Activated T-cell treated with anti-CD3 and anti-CD28 coated beads, Interleukin-2, amount 50 U/mL, for 24 hours (primary cell): ENCODE data around the gene LAGE3.
A peak's percentile ranks its signal among the peaks of the same experiment; 100 is the strongest.

ENCODE experiments used
- DNase-seq: peaks from one replicate; pipeline ENCODE4 v3.0.0-alpha.2; 2020
- H3K27ac Mint-ChIP-seq: 2 replicates; pipeline ENCODE4 v1.8.0; 2020; ENCODE audit warnings: mild to moderate bottlenecking, mixed read lengths
- H3K27me3 Mint-ChIP-seq: 2 replicates; pipeline ENCODE4 v1.8.0; 2020; ENCODE audit warnings: mixed read lengths
- H3K36me3 Mint-ChIP-seq: 2 replicates; pipeline ENCODE4 v1.8.0; 2020; ENCODE audit warnings: low read depth, mixed read lengths
- H3K4me1 Mint-ChIP-seq: 2 replicates; pipeline ENCODE4 v1.8.0; 2020; ENCODE audit warnings: low read depth, mixed read lengths
- H3K4me3 Mint-ChIP-seq: 2 replicates; pipeline ENCODE4 v1.8.0; 2020; ENCODE audit warnings: mild to moderate bottlenecking, moderate library complexity, mixed read lengths
- H3K9me3 Mint-ChIP-seq: 2 replicates; pipeline ENCODE4 v1.8.0; 2020; ENCODE audit warnings: mixed read lengths

LAGE3 gene

GRCh38 chrX:154443479-154443910, 35.6 kb downstream of the LAGE3 start:
- no peak for DNase-seq
- H3K36me3 Mint-ChIP-seq = peaks cover 63% of the 10 kb centered on the region
- peak overlapping the region; percentile 63 for H3K27ac Mint-ChIP-seq
- peaks cover 26% of the 10 kb centered on the region for H3K4me1 Mint-ChIP-seq
- H3K4me3 Mint-ChIP-seq = peak overlapping the region; percentile 67
- H3K9me3 Mint-ChIP-seq = no peaks in the 10 kb centered on the region
- H3K27me3 Mint-ChIP-seq = peaks cover 5% of the 10 kb centered on the region

- DNase-seq = no peak
- no peak overlapping the region for H3K27ac Mint-ChIP-seq
- H3K4me3 Mint-ChIP-seq = no peak overlapping the region
- H3K4me1 Mint-ChIP-seq = peaks cover 31% of the 10 kb centered on the region
- peaks cover 65% of the 10 kb centered on the region for H3K36me3 Mint-ChIP-seq
- H3K27me3 Mint-ChIP-seq = peaks cover 3% of the 10 kb centered on the region
- no peaks in the 10 kb centered on the region for H3K9me3 Mint-ChIP-seq
These were observed 36.9 kb downstream of the LAGE3 start for GRCh38 chrX:154441984-154442707.

- Mint-ChIP-seq H3K27me3 (peaks cover 3% of the 10 kb centered on the region), H3K4me1 (peaks cover 31% of the 10 kb centered on the region), H3K27ac (no peak overlapping the region), H3K4me3 (no peak overlapping the region), H3K36me3 (peaks cover 60% of the 10 kb centered on the region), H3K9me3 (no peaks in the 10 kb centered on the region)
- no peak for DNase-seq
These were observed 37.5 kb downstream of the LAGE3 start for GRCh38 chrX:154441564-154441963.

- H3K27me3 Mint-ChIP-seq = peaks cover 3% of the 10 kb centered on the region
- H3K4me3 Mint-ChIP-seq = no peak overlapping the region
- peaks cover 33% of the 10 kb centered on the region for H3K4me1 Mint-ChIP-seq
- H3K9me3 Mint-ChIP-seq = no peaks in the 10 kb centered on the region
- peaks cover 60% of the 10 kb centered on the region for H3K36me3 Mint-ChIP-seq
- DNase-seq = no peak
- H3K27ac Mint-ChIP-seq = peak overlapping the region; percentile 40
These were observed 38.3 kb downstream of the LAGE3 start for GRCh38 chrX:154440623-154441357.

DNA sequence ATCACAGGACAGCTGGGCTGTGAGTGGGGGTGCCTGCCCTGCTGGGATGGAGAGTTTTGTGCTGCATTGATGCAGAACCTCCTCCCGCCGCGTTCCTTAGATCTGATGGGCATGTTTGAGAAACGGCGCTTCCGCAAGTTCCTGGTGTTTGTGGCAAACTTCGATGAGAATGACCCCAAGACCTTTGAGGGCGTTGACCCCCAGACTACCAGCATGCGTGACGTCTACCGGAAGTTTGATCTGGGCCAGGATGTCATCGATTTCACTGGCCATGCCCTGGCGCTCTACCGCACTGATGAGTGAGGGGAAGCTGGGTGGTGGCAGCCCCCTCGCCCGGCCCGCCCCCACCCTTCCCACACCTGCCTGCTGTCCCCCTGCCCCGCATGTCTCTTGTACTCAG, 39.2 kb downstream of the LAGE3 start:
- Mint-ChIP-seq H3K4me1 (peaks cover 33% of the 10 kb centered on the region), H3K4me3 (no peak overlapping the region), H3K27ac (no peak overlapping the region), H3K36me3 (peaks cover 70% of the 10 kb centered on the region), H3K27me3 (peaks cover 3% of the 10 kb centered on the region), H3K9me3 (no peaks in the 10 kb centered on the region)
- no peak for DNase-seq

DNA sequence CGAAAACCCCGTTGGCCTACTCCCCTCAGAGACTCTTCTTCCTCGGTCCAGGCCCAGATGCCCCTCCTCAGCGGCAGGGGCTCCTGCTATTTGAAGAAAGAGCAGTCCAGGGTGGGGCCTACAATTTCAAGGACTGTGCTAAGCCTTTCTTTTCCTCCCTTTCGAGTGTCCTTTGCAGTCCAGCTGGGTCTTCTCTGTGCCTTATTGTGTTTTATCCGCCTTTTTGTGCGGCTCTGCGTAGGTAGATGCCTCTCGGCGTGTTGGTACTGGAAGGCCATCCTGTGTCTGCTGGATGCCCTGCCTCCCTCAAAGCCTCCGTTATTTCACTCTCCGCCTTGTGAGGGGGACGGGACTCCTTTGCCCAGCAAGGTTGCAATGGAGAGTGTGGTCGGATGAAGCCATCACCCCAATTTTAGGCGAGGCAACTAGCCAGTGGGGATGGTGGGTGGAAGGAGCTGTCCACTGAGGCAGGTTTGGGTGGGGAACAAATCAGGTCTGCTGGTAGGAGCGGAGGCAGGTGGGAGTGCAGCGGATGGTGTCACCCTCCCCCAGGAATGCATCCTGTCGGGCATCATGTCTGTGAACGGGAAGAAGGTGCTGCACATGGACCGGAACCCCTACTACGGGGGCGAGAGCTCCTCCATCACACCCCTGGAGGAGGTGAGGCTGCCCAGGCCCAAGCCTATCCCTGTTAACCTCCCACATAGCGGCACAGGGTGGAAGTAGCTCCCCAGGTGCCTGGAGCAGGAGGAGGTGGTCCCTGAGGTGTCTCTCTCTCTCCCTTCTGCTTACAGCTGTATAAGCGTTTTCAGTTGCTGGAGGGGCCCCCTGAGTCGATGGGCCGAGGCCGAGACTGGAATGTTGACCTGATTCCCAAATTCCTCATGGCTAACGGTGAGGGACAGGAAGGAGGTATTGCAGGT, 40.8 kb downstream of the LAGE3 start:
- H3K36me3 Mint-ChIP-seq = peaks cover 81% of the 10 kb centered on the region
- no peaks in the 10 kb centered on the region for H3K9me3 Mint-ChIP-seq
- peaks cover 29% of the 10 kb centered on the region for H3K4me1 Mint-ChIP-seq
- DNase-seq = no peak
- peak overlapping the region; percentile 87 for H3K4me3 Mint-ChIP-seq
- peak overlapping the region; percentile 85 for H3K27ac Mint-ChIP-seq
- peaks cover 5% of the 10 kb centered on the region for H3K27me3 Mint-ChIP-seq

- no peaks in the 10 kb centered on the region for H3K9me3 Mint-ChIP-seq
- peak; percentile 73 for DNase-seq
- H3K27ac Mint-ChIP-seq = peak within 1 kb of the TSS; percentile 90
- H3K27me3 Mint-ChIP-seq = peaks cover 6% of the 10 kb centered on the region
- H3K4me3 Mint-ChIP-seq = peak within 1 kb of the TSS; percentile 87
- peaks cover 82% of the 10 kb centered on the region for H3K36me3 Mint-ChIP-seq
- peaks cover 26% of the 10 kb centered on the region for H3K4me1 Mint-ChIP-seq
These were observed 41.9 kb downstream of the LAGE3 start, which contains the start of gene GDI1 for GRCh38 chrX:154436983-154437752. GDI1 (plus strand) TSS chrX:154437154; CDS start chrX:154437255, 101 bp downstream.

DNA sequence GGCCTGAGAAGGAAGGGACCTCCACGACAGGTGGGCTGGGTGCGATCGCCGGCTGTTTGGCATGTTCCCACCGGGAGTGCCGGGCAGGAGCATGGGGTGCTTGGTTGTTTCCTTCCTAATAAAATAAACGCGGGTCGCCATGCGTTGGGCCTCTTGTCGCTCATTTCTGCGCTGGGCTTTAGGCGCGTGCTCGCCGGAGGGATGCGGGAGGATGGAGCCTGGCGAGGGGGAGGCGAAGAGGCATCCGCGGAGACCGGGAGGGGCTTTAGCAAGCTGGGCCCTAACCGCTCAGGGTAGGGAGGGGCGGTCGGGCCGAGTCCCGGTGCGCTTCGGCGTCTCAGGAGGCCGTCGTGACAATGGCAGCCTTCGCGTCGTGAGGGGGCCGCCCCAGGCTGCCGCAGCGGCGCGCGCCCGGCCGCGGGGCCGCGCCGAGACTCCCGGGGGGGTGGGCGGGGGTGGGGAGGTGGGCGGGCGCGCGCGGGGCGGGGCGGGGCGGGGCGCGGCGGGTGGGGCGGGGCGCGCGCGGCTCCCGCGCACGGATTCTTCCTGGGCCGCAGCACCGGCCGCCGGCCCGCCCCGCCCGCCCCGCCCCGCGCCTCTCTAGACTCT, 42.6 kb downstream of the LAGE3 start:
- peaks cover 78% of the 10 kb centered on the region for H3K36me3 Mint-ChIP-seq
- peak overlapping the region; percentile 90 for H3K27ac Mint-ChIP-seq
- DNase-seq = peak; percentile 71
- peaks cover 24% of the 10 kb centered on the region for H3K4me1 Mint-ChIP-seq
- H3K4me3 Mint-ChIP-seq = peak overlapping the region; percentile 76
- H3K27me3 Mint-ChIP-seq = peaks cover 10% of the 10 kb centered on the region
- H3K9me3 Mint-ChIP-seq = no peaks in the 10 kb centered on the region

DNA sequence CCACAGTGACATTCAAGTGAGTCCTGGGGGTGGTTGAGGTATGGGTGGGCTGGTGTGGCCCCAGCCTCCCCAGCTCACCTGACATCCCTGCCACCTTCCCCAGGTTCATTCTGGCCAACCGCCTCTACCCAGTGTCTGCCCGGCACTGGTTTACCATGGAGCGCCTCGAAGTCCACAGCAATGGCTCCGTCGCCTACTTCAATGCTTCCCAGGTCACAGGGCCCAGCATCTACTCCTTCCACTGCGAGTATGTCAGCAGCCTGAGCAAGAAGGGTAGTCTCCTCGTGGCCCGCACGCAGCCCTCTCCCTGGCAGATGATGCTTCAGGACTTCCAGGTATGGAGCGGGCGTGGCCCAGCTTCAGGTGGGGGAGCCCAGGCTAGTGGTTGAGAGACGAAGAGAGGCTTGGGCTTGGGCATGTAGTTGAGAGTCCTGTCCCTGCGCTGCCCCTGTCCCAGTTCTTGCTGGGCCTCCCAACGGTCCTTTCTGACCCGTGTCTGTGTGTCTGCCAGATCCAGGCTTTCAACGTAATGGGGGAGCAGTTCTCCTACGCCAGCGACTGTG, 43.8 kb downstream of the LAGE3 start:
- Mint-ChIP-seq H3K4me1 (peaks cover 23% of the 10 kb centered on the region), H3K27me3 (peaks cover 14% of the 10 kb centered on the region)

DNA sequence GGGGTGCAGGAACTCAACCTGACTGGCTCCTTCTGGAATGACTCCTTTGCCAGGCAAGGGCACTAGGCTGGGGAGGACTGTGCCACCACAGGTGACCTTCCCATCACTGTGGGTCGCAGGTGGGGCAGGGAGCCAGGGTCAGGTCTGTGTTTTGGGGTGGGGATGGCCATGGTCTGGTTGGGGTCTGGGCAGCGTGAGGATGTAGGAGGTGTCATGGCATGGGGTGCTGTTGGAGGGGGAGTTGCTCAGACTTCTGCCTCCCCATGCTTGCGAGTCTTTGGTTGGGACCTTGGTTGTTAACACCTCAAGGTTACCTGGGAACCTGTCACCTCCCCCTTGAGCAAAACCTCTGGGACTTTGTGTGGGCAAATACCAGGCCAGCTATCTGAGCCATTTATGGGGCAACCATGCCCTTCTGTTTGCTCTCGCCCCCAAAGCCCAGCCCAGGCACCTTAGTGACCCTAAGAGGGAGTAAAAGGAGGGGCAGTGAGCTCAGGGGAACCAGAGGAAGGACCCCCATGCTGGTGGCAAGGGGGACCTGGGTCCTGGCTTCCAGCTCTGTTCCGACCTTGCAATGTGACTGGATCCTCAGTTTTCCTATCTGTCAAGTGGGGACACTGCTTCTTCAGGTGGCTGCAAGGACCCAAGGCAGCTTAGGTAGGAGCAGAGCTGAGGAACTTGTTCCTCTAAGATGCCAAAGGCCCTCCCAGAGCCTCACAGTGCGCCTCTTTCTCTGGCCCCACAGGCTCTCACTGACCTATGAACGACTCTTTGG, 44.5 kb downstream of the LAGE3 start:
- Mint-ChIP-seq H3K27me3 (peaks cover 14% of the 10 kb centered on the region), H3K36me3 (peaks cover 66% of the 10 kb centered on the region), H3K4me1 (peaks cover 26% of the 10 kb centered on the region), H3K4me3 (no peak overlapping the region), H3K27ac (no peak overlapping the region), H3K9me3 (no peaks in the 10 kb centered on the region)
- DNase-seq = no peak

More for the DNA sequence above, 43.8 kb downstream of the LAGE3 start:
- no peak overlapping the region for H3K27ac Mint-ChIP-seq
- peaks cover 71% of the 10 kb centered on the region for H3K36me3 Mint-ChIP-seq
- H3K4me3 Mint-ChIP-seq = no peak overlapping the region
- no peaks in the 10 kb centered on the region for H3K9me3 Mint-ChIP-seq
- no peak for DNase-seq

GRCh38 chrX:154433605-154434004, 45.5 kb downstream of the LAGE3 start:
- Mint-ChIP-seq H3K27ac (no peak overlapping the region), H3K4me3 (no peak overlapping the region), H3K4me1 (peaks cover 28% of the 10 kb centered on the region), H3K36me3 (peaks cover 56% of the 10 kb centered on the region), H3K27me3 (peaks cover 14% of the 10 kb centered on the region), H3K9me3 (no peaks in the 10 kb centered on the region)
- DNase-seq = no peak

GRCh38 chrX:154432210-154432609, 46.9 kb downstream of the LAGE3 start:
- no peak for DNase-seq
- Mint-ChIP-seq H3K4me1 (peaks cover 31% of the 10 kb centered on the region), H3K27ac (no peak overlapping the region), H3K27me3 (peaks cover 14% of the 10 kb centered on the region), H3K4me3 (no peak overlapping the region), H3K36me3 (peaks cover 45% of the 10 kb centered on the region), H3K9me3 (no peaks in the 10 kb centered on the region)
